Measurements from ENCODE around the gene ARHGAP1.

The ARHGAP1 gene

DNA sequence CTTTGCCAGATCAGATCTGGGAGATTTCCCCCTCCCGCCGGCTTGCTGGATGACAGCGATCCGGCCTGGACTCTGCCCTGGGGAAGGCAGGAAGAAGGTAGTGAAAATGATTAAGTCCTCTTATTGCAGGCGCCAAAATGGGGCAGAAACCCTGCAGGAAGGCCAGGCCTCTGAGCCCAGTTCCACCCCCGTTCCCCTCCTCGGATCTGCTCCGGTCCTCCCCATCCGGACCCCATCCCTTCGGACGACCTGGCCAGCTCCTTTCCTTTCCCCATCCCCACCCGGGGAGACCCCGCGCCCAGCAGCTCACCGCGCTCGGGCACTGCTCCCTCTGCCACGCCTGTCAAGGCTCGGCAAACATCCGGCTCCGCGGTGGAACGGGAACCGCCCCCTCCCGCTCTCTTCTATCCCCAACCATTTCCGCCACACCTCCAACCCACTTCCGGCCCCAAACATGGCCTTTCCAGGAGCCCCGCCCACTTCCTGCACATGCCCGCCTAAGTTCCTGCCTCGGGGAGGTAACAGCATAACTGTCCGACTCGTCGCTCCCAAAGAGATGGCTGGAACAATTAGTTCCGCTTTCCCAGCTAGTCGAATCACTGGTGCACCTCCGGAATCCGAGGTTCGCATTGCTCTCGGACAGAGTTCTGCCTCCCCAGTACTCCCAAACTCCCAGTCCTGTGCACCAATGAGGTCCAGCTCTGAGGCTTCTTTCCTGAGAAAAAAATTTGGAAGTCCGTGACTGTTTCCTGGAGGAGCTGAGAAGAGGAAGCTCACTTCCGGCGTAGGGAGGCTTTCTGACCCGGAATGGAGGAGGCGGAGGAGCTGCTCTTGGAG, at the start of gene ARHGAP1, which contains the start of gene ZNF408:
Gene ARHGAP1 (minus strand): TSS at position 379 of the 837 bp plus-strand sequence. CDS start 4,512 bp downstream, outside the sequence.
Gene ZNF408 (plus strand): TSS at position 791 of the 837 bp plus-strand sequence. CDS start 17 bp downstream, at position 808.
- peaks cover 55% of the 10 kb centered on the region for H3K4me1 Mint-ChIP-seq
- H3K27ac Mint-ChIP-seq: peak within 1 kb of the TSS; percentile 99
- H3K27me3 Mint-ChIP-seq: no peaks in the 10 kb centered on the region
- H3K36me3 Mint-ChIP-seq: peaks cover 11% of the 10 kb centered on the region
- peak within 1 kb of the TSS; percentile 100 for H3K4me3 Mint-ChIP-seq
- no peaks in the 10 kb centered on the region for H3K9me3 Mint-ChIP-seq

- Mint-ChIP-seq H3K27ac (no peak overlapping the region), H3K36me3 (peaks cover 11% of the 10 kb centered on the region), H3K27me3 (no peaks in the 10 kb centered on the region), H3K4me1 (no peaks in the 10 kb centered on the region), H3K4me3 (no peak overlapping the region), H3K9me3 (no peaks in the 10 kb centered on the region)
These were observed 46.7 kb upstream of the ARHGAP1 start for GRCh38 chr11:46747150-46747549.

DNA sequence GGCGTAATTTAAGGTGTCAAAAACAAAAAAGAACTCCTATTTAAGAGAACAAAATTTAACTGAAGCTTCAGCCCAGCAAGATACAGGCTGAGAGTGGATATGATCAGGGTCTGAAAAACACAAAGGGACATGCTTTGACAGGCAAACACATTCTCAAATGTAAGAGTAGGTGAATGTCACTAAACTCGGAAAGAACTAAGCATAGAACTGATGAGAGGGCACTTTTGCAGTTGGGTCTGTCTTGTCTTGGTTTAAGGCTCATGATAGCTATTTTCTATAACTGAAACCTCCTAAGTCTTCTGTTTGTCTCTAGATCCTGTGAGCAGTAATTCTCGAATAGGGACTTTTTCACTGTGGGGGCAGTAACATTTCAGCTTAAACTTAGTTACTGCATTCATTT, 45.6 kb upstream of the ARHGAP1 start:
- Mint-ChIP-seq H3K27ac (no peak overlapping the region), H3K9me3 (no peaks in the 10 kb centered on the region), H3K4me1 (no peaks in the 10 kb centered on the region), H3K36me3 (peaks cover 11% of the 10 kb centered on the region), H3K27me3 (no peaks in the 10 kb centered on the region), H3K4me3 (no peak overlapping the region)

DNA sequence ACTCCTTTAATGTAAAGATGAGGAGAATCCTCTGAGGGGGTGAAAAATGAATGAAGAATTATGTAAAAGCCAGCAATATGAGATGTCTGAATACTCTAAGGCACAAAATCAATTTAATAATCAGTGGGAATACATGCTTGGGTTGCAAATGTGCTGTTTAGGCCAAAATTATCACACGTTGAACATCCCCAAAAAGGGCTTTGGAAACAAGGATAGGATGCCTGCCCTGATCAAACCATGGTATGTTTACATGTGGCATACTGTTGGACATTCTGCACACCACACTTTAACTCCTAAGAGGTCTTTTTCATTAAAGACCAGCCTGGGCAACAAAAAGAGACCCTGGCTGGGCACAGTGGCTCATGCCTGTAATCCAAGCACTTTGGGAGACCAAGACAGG, 44.9 kb upstream of the ARHGAP1 start:
- Mint-ChIP-seq H3K36me3 (peaks cover 11% of the 10 kb centered on the region), H3K4me3 (no peak overlapping the region), H3K4me1 (no peaks in the 10 kb centered on the region), H3K27ac (no peak overlapping the region), H3K27me3 (no peaks in the 10 kb centered on the region), H3K9me3 (no peaks in the 10 kb centered on the region)

DNA sequence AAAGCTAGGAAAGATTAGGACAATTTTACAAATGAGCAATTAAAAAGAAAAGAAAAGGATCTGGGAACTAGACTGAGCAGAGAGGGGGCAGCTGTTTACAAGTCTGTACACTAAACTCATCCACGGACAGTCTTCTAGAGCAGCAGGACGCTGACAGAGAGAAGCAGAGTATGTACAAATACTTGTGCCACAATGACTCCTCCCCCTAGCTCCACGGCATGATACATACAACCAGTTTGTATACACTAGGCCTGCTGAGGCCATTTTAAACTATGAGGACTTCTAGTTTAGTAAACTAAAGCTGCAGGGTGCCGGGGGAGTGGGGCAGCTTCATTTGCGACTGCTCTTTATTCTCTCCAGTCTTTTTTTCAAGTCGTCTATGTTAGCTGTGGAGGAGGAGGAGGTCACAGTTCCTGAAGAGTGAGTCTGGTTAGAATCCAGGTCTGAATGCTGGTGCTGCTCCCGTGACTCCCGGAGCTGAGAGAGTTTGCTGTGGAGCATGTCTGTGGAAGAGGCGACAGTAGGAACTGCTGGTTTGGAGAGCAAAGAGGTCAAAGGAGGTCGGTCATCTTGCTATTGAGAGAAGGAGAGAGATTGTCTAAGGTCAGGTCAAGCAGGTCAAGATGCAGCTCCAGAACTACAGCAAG, 43.4 kb upstream of the ARHGAP1 start:
- Mint-ChIP-seq H3K4me3 (no peak overlapping the region), H3K27ac (peak overlapping the region; percentile 52), H3K4me1 (no peaks in the 10 kb centered on the region), H3K27me3 (no peaks in the 10 kb centered on the region), H3K36me3 (peaks cover 9% of the 10 kb centered on the region), H3K9me3 (no peaks in the 10 kb centered on the region)

DNA sequence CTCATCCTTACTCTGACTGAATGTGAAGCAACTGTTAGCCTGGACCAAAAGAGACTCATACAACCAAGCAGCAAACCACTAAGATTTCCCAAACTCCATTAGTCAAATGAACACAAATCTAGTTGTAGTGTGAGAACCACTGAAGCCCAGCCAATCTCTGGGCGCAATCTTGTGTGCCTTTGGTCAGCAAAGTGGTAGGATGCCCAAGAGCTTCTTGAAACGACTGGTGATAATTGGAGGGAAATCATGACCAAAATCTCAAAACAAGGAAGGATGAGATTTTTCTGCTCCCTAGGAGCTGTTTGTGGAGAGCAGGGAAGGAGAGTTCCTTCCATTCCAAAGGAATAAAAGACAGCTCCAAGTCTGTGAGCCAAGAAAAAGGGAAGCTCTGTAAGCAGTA, 42.6 kb upstream of the ARHGAP1 start:
- Mint-ChIP-seq H3K27me3 (no peaks in the 10 kb centered on the region), H3K36me3 (peaks cover 7% of the 10 kb centered on the region), H3K4me1 (no peaks in the 10 kb centered on the region), H3K9me3 (no peaks in the 10 kb centered on the region), H3K4me3 (no peak overlapping the region), H3K27ac (no peak overlapping the region)

DNA sequence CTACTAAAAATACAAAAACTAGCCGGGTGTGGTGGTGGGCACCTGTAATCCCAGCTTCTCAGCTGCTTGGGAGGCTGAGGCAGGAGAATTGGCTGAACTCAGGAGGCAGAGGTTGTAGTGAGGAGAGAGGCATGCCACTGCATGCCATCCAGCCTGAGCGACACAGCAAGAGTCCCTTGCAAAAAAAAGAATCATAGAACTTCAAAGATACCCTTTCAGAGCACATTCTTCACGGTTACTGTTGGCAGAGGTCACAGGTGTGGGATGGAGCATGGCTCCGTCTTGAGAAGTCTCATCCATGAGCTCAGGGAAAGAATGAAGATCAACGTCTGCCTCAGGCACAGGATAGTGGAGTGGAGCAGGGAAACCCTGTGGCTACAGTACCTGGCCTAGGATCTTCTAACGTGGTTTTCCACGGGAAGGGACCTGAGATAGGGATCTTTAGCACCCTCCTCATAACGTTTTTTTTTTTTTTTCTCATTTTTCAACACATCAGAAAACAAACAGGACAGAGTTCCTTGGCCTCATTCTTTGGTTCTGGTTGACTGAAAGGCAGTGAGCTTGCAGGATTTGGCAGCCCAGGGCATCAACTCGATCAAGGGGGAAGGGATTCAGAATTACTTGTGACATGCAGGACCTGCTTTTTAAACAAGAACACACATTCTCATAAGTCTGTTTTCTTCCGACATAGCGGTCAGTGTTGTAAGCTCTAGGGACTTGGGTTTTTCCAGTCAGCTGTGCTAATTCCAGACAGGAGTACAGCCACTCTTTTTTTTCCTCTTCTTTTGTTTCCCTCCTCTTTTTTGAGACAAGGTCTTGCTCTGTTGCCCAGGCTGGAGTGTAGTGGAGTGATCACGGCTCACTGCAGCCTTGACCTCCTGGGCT, 41.4 kb upstream of the ARHGAP1 start:
- H3K36me3 Mint-ChIP-seq: peaks cover 5% of the 10 kb centered on the region

DNA sequence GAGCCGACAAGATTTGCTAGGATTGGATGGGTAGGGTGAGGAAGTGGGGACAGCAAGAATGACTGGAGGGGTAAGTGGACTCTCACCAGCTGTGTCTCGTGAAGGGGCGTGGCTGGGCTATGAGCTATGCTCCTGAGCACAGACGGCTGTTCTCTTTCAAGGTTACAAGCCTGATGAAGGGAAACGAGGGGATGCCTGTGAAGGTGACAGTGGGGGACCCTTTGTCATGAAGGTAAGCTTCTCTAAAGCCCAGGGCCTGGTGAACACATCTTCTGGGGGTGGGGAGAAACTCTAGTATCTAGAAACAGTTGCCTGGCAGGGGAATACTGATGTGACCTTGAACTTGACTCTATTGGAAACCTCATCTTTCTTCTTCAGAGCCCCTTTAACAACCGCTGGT, 38.5 kb upstream of the ARHGAP1 start:
- H3K4me1 Mint-ChIP-seq: no peaks in the 10 kb centered on the region
- peaks cover 3% of the 10 kb centered on the region for H3K36me3 Mint-ChIP-seq
- H3K9me3 Mint-ChIP-seq: no peaks in the 10 kb centered on the region
- no peaks in the 10 kb centered on the region for H3K27me3 Mint-ChIP-seq
- no peak overlapping the region for H3K27ac Mint-ChIP-seq
- no peak overlapping the region for H3K4me3 Mint-ChIP-seq

More for the DNA sequence above, 41.4 kb upstream of the ARHGAP1 start:
- no peaks in the 10 kb centered on the region for H3K27me3 Mint-ChIP-seq
- H3K4me3 Mint-ChIP-seq: no peak overlapping the region
- H3K4me1 Mint-ChIP-seq: no peaks in the 10 kb centered on the region
- no peak overlapping the region for H3K27ac Mint-ChIP-seq
- H3K9me3 Mint-ChIP-seq: no peaks in the 10 kb centered on the region

GRCh38 chr11:46737699-46738098, 37.3 kb upstream of the ARHGAP1 start:
- Mint-ChIP-seq H3K9me3 (no peaks in the 10 kb centered on the region), H3K27me3 (no peaks in the 10 kb centered on the region), H3K4me3 (no peak overlapping the region), H3K27ac (no peak overlapping the region), H3K4me1 (no peaks in the 10 kb centered on the region), H3K36me3 (peaks cover 1% of the 10 kb centered on the region)

GRCh38 chr11:46736615-46737014, 36.2 kb upstream of the ARHGAP1 start:
- no peak overlapping the region for H3K4me3 Mint-ChIP-seq
- H3K4me1 Mint-ChIP-seq: no peaks in the 10 kb centered on the region
- no peaks in the 10 kb centered on the region for H3K36me3 Mint-ChIP-seq
- no peaks in the 10 kb centered on the region for H3K9me3 Mint-ChIP-seq
- H3K27ac Mint-ChIP-seq: no peak overlapping the region
- H3K27me3 Mint-ChIP-seq: no peaks in the 10 kb centered on the region

DNA sequence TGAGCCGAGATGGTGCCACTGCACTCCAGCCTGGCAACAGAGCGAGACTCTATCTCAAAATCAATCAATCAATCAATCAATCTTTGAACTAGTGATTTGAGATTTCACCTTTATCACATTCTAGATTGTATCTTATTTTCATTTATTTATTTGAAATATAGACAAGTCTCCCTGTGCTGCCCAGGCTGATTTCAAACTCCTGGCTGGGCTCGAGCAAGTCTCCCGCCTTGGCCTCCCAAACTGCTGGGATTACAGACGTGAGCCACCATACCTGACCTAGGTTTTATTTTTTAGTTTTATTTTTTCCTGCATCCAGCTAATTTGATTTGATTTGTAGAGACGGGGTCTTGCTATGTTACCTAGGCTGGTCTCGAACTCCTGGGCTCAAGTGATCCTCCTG, 35.7 kb upstream of the ARHGAP1 start:
- H3K4me3 Mint-ChIP-seq: no peak overlapping the region
- H3K36me3 Mint-ChIP-seq: no peaks in the 10 kb centered on the region
- no peak overlapping the region for H3K27ac Mint-ChIP-seq
- H3K9me3 Mint-ChIP-seq: no peaks in the 10 kb centered on the region
- no peaks in the 10 kb centered on the region for H3K27me3 Mint-ChIP-seq
- H3K4me1 Mint-ChIP-seq: no peaks in the 10 kb centered on the region

GRCh38 chr11:46733234-46733633, 32.8 kb upstream of the ARHGAP1 start:
- no peak overlapping the region for H3K4me3 Mint-ChIP-seq
- H3K27ac Mint-ChIP-seq: no peak overlapping the region
- H3K27me3 Mint-ChIP-seq: no peaks in the 10 kb centered on the region
- H3K36me3 Mint-ChIP-seq: no peaks in the 10 kb centered on the region
- no peaks in the 10 kb centered on the region for H3K4me1 Mint-ChIP-seq
- H3K9me3 Mint-ChIP-seq: no peaks in the 10 kb centered on the region

- Mint-ChIP-seq H3K4me3 (no peak overlapping the region), H3K4me1 (no peaks in the 10 kb centered on the region), H3K9me3 (no peaks in the 10 kb centered on the region), H3K27me3 (no peaks in the 10 kb centered on the region), H3K36me3 (no peaks in the 10 kb centered on the region), H3K27ac (no peak overlapping the region)
These were observed 31.1 kb upstream of the ARHGAP1 start for GRCh38 chr11:46731545-46731944.

- no peak overlapping the region for H3K27ac Mint-ChIP-seq
- H3K4me3 Mint-ChIP-seq: no peak overlapping the region
- H3K36me3 Mint-ChIP-seq: no peaks in the 10 kb centered on the region
- H3K9me3 Mint-ChIP-seq: no peaks in the 10 kb centered on the region
- H3K4me1 Mint-ChIP-seq: no peaks in the 10 kb centered on the region
- no peaks in the 10 kb centered on the region for H3K27me3 Mint-ChIP-seq
These were observed 28.9 kb upstream of the ARHGAP1 start for GRCh38 chr11:46729110-46730027.

GRCh38 chr11:46728659-46729040, 28.2 kb upstream of the ARHGAP1 start:
- Mint-ChIP-seq H3K27me3 (no peaks in the 10 kb centered on the region), H3K27ac (no peak overlapping the region), H3K9me3 (no peaks in the 10 kb centered on the region), H3K4me3 (no peak overlapping the region), H3K4me1 (no peaks in the 10 kb centered on the region), H3K36me3 (no peaks in the 10 kb centered on the region)

Data from activated naive CD4-positive, alpha-beta T cell treated with anti-CD3 and anti-CD28 coated beads, Interleukin-2, amount 50 U/mL, for 24 hours (primary cell).